Keratinocyte (primary cell): ENCODE measurements around the gene YWHAB.

Experiments
- EZH2 ChIP-seq: IDR thresholded peaks from one replicate; pipeline ENCODE4 v1.6.1; 2012; ENCODE audit warnings: inconsistent platforms, mild to moderate bottlenecking, low read length, moderate library complexity
- TF ChIP-seq, protein P1 (sequence below), 3 experiments: IDR thresholded peaks in 1 of 3; conservative IDR thresholded peaks in 1 of 3; optimal IDR thresholded peaks in 1 of 3; 2 replicates in 2 of 3; 3 replicates in 1 of 3; pipeline versions ENCODE3 to v1.5.1; 2011; ENCODE audit warnings: low read length in 3 of 3, mild to moderate bottlenecking in 3 of 3, moderate library complexity in 2 of 3, control low read depth in 1 of 3, inconsistent platforms in 1 of 3; ENCODE audit not compliant: insufficient read depth in 2 of 3; ENCODE audit errors: extremely low read depth in 1 of 3

- TF ChIP-seq, protein P1, sequence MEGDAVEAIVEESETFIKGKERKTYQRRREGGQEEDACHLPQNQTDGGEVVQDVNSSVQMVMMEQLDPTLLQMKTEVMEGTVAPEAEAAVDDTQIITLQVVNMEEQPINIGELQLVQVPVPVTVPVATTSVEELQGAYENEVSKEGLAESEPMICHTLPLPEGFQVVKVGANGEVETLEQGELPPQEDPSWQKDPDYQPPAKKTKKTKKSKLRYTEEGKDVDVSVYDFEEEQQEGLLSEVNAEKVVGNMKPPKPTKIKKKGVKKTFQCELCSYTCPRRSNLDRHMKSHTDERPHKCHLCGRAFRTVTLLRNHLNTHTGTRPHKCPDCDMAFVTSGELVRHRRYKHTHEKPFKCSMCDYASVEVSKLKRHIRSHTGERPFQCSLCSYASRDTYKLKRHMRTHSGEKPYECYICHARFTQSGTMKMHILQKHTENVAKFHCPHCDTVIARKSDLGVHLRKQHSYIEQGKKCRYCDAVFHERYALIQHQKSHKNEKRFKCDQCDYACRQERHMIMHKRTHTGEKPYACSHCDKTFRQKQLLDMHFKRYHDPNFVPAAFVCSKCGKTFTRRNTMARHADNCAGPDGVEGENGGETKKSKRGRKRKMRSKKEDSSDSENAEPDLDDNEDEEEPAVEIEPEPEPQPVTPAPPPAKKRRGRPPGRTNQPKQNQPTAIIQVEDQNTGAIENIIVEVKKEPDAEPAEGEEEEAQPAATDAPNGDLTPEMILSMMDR (optimal IDR thresholded peaks at IDR 0.05 in 1 of 3, IDR thresholded peaks at IDR 0.05 in 1 of 3, conservative IDR thresholded peaks at IDR 0.05 in 1 of 3; ENCODE audit: extremely low read depth in 1 of 3, insufficient read depth in 2 of 3, low read length in 3 of 3), result no peak
- no peak for TF ChIP-seq EZH2
Measured at GRCh38 chr20:44921447-44921846, 35.9 kb downstream of the YWHAB start.
